Measurements from ENCODE around the gene GMCL2. TPM values are rescaled to one million over a fixed set of nuclear protein-coding genes. Genes with fewer than 3 reads are reported as not detected.

The GMCL2 gene
- total and polyA plus RNA-seq, 2 experiments from 2014 or later: 0.07 TPM; not detected in 1

DNA sequence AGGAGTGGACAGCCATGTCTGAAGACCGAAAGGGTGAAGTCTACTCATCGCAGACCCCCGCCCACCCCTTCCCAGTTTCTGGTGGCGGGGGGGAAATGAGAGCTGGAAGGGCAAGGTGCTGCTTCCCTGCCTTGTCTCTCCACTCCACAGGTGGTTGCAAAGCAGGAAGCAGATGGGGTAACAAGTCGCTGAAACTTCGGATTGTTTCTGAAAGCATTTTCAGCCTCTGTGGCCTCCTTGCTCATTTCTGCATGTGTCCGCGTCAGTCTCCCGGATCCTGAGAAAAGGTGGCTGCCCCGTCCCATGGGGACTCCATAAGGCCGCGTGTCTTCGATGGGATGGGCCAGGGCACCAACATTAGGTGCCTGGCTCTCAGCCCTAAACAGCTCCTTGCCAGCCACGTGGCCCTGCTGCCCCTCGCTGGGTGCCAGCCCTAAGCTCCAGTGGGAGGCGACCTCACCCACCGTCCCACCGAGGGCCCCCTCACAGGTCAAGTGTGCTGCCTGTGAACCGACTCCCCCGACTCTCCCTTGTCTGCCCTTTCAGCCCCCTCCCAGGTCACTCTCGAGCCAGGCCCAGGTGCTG lies 44.5 kb upstream of the GMCL2 start (continued):
- TF ChIP-seq ZNF462 (CRISPR knock-in tag; IDR thresholded peaks at IDR 0.05): no peak
- TF ChIP-seq, protein P1, sequence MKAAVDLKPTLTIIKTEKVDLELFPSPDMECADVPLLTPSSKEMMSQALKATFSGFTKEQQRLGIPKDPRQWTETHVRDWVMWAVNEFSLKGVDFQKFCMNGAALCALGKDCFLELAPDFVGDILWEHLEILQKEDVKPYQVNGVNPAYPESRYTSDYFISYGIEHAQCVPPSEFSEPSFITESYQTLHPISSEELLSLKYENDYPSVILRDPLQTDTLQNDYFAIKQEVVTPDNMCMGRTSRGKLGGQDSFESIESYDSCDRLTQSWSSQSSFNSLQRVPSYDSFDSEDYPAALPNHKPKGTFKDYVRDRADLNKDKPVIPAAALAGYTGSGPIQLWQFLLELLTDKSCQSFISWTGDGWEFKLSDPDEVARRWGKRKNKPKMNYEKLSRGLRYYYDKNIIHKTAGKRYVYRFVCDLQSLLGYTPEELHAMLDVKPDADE (IDR thresholded peaks at IDR 0.05): no peak
- TF ChIP-seq JUNB (IDR thresholded peaks at IDR 0.05; ENCODE audit: unreplicated experiment): no peak
- no peak for TF ChIP-seq ZNF114 (CRISPR knock-in tag; IDR thresholded peaks at IDR 0.05)
- no peak for TF ChIP-seq ZNF331 (CRISPR knock-in tag; IDR thresholded peaks at IDR 0.05; ENCODE audit: low read depth)

- peaks cover 13% of the 10 kb centered on the region for H3F3A ChIP-seq (replicated peaks; ENCODE audit: low read depth)
- no peak for ATAC-seq
- H3K27ac ChIP-seq (ENCODE audit: low read depth): no peak overlapping the region
- peaks cover 9% of the 10 kb centered on the region; the same call in 1 of the 2 replicates for H3K4me1 ChIP-seq (ENCODE audit: insufficient read depth)
- H4K20me1 ChIP-seq (replicated peaks; ENCODE audit: insufficient read depth): no peaks in the 10 kb centered on the region
- no peak overlapping the region for H3K27ac Mint-ChIP-seq
- H3K4me3 ChIP-seq: peak overlapping the region; percentile 83
- peaks cover 13% of the 10 kb centered on the region; the same call in 1 of the 2 replicates for H3K79me2 ChIP-seq (replicated peaks; ENCODE audit: insufficient read depth)
- H3K9me2 ChIP-seq (ENCODE audit: insufficient read depth): no peaks in the 10 kb centered on the region
- H3K36me3 Mint-ChIP-seq (ENCODE audit: low read depth): peaks cover 53% of the 10 kb centered on the region
- H3K4me2 ChIP-seq: peak overlapping the region; percentile 96
- H2AFZ ChIP-seq: no peak overlapping the region
- H3K27me3 ChIP-seq (ENCODE audit: insufficient read depth): no peaks in the 10 kb centered on the region
- H3K27me3 Mint-ChIP-seq (ENCODE audit: insufficient read depth, low read depth, poor library complexity): peaks cover 23% of the 10 kb centered on the region
- H3K9me3 Mint-ChIP-seq: no peaks in the 10 kb centered on the region; the same call in 1 of the 3 replicates
- H3K4me1 Mint-ChIP-seq: peaks cover 22% of the 10 kb centered on the region
- H3K36me3 ChIP-seq (ENCODE audit: insufficient read depth): peaks cover 9% of the 10 kb centered on the region
- H3K4me3 Mint-ChIP-seq: peak overlapping the region; percentile 84
- DNase-seq (ENCODE audit: low spot score): no peak
- no peak for TF ChIP-seq REST (IDR thresholded peaks at IDR 0.05; ENCODE audit: unreplicated experiment)
- TF ChIP-seq, protein P1 (IDR thresholded peaks at IDR 0.05): no peak
- no peak for TF ChIP-seq EZH2phosphoT487 (IDR thresholded peaks at IDR 0.05; ENCODE audit: unreplicated experiment)
- no peak for TF ChIP-seq ZNF114 (CRISPR knock-in tag; IDR thresholded peaks at IDR 0.05)
- no peak for TF ChIP-seq CTCF (conservative IDR thresholded peaks at IDR 0.05; ENCODE audit: low read depth in 2 of 2)
- TF ChIP-seq NANOG (IDR thresholded peaks at IDR 0.05; ENCODE audit: borderline replicate concordance): no peak
Measured at GRCh38 chr5:178230879-178231538, 43.8 kb upstream of the GMCL2 start.

Data from GM23338 (cell line).